Activated CD4-positive, alpha-beta T cell treated with anti-CD3 and anti-CD28 coated beads, Interleukin-2, amount 50 U/mL, for 4 hours (primary cell): ENCODE results near the gene HHATL.

Experiments used
- DNase-seq, 2 experiments: peaks; one replicate each; pipeline ENCODE4 v3.0.0-alpha.2; 2020

HHATL gene

GRCh38 chr3:42662037-42662812, 40.4 kb downstream of the HHATL start:
- DNase-seq = no peak

DNA sequence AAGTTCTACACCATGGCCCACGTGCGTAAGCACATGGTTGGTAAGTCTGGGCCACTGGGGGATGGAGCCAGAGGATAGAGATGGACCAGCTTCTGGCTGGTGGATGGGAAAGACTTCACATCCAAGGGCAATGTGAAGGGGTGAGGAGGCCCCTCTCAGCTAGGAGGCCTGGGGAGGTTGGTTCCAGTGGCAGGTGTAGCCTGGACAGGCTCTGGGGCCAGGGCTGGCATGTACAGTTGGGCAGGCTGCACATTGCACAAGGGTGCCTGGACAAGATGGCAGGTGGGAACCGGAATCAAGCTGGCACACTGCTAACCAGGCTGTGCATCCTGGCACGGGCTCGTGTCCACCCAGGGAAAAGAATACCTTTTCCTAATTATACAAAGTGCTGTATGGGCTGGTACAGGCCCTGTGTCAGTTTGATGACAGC, 41.0 kb downstream of the HHATL start:
- no peak for DNase-seq

DNA sequence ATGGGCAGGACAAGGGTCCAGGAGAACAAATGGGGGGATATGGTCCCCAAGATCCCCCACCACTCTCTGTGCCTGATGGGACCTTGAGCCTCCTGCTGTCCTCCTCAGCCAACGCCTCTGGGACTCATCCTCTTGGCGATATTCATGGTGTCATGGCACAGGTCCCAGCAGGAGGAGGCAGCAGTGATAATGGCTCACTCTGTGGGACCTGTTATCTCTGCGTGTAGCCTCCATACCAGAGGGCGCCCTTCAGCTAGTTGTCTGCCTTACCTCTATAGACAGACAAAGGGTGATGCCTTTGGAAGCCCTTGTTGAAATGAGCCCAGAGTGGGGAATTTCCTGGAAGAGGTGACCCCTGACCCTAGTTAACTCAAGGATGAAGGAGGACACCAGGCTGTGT, 41.7 kb downstream of the HHATL start:
- no peak for DNase-seq

DNA sequence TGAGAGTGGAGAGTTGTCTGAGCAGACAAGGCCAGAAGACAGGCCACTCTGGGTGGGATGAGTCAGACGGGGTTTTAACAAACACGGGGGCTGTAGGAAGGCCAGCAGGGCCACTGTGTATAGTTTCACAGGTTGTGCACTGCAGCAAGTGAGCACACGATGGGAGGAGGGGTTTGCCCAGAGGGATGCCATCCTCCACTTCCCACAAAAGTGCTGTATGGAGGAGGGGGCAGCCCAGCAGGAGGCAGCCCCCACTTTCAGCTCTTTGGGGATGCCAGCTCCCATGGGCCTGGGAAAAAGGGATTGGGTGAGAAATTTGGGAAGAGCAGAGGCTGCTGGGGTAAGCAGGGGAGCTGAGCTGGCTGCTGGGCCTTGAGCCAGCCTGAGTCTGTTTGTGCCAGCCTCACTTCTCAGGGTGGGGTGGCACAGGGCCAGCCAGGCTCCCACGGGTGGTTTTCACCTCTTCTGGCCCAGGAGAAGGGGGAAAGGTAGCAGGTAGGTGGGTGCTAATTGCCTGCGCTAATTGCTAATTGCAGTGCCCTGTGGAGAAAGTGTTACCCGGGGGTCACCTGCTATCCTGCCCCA, 42.4 kb downstream of the HHATL start:
- no peak for DNase-seq

- no peak for DNase-seq
Measured at GRCh38 chr3:42659451-42660130, 43.0 kb downstream of the HHATL start.

GRCh38 chr3:42658771-42659390, 43.7 kb downstream of the HHATL start:
- no peak for DNase-seq

GRCh38 chr3:42658091-42658770, 44.4 kb downstream of the HHATL start:
- DNase-seq = no peak

- DNase-seq = no peak
Measured at GRCh38 chr3:42657675-42658074, 44.9 kb downstream of the HHATL start.

- no peak for DNase-seq
Measured at GRCh38 chr3:42656680-42657610, 45.7 kb downstream of the HHATL start.

GRCh38 chr3:42655980-42656679, 46.5 kb downstream of the HHATL start:
- no peak for DNase-seq

GRCh38 chr3:42655331-42655888, 47.2 kb downstream of the HHATL start:
- DNase-seq = no peak

GRCh38 chr3:42654331-42655201, 48.0 kb downstream of the HHATL start:
- no peak for DNase-seq

- no peak for DNase-seq
Measured at GRCh38 chr3:42653560-42654330, 48.9 kb downstream of the HHATL start, which contains the start of gene ZBTB47. Gene ZBTB47, plus strand, starts transcription at chr3:42653697. Its CDS starts 4,659 bp downstream, at chr3:42658356.

GRCh38 chr3:42653303-42653559, 49.4 kb downstream of the HHATL start:
- no peak for DNase-seq

GRCh38 chr3:42652611-42653302, 49.8 kb downstream of the HHATL start:
- no peak for DNase-seq

DNA sequence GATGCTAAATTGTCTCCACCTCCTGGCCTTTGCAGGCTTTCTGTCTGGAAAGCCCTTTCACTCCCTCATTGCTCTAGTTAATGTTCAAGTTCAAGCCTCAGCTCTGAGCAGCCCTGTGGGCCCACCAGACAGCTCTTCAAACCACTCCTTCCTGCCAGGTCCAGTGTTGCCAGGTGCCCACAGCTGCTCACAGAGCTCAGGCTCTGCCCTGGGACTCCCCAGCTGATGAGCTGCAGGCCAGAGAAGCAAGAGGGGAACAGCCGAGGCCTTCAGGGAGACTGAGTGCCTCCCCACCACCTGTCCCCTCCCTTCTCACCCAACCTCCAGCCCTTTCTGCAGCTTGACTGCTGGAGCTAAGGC, 50.4 kb downstream of the HHATL start:
- DNase-seq = no peak

DNA sequence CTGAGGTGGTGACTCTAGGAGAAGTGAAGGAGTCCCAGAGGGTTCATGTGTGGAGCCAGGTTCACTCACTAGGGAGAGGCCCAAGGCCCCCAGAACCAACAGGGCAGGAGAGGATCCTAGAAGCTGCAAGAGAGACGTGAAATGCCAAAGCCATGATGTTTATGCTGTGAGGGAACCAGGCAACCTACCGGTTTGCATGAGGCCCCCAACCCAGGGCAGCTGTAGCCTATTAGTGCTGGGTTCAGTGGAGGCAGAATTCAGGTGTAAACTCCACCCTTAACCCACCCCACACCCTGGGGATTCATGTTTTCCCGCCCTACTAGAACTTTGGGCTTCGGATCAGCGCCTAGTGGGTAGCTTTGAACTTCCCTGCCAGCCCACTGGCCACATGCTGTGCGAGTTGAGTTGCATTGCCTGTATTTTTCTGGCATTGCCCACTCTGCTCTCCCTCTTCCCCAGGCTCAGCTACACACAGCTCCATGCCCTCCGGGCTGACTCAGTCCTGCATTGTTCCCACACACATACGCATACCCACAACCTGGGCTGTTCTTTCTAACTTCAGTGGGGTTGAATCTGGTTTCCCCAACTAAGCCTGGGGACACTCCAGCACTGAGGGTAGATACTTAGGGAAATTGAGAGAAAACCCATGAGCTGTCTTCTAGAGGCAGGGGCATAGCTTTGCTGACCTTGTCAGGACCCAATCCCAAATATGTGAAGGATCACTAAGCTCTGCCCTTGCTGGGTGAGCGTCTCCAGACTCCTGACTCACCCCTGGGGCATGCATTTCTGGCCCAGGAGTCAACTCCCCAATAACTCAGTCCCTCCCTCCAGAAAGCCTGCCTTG, 51.1 kb downstream of the HHATL start:
- DNase-seq = no peak

DNA sequence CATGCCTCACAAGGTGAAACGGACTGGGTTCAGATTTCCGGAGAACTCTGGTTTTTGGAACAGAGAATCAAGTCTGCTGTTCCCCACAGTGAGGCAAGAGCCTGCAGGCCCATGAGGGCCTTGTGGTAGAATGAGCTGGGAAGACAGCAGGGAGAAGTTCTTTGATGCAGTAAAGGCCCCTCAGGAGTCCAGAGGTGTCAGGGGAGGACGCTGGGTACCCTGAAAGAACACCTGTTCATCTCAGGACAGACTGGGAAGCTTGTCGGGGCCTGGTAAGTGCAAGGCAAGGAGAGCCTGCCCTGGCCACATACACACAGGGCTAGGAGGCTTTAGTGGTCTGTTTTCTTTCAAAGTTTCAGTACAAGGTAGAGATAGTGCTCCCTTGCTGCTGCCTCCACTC, 52.8 kb downstream of the HHATL start:
- no peak for DNase-seq
